Midbrain (tissue), 1 donor: Measurements from ENCODE around the gene AKR1C3.
"Not testable (repeated sequence)": the region's sequence is repeated elsewhere in the genome, so short reads cannot be mapped to it uniquely, and the experiment has no call there.

Experiments used
- DNase-seq: peaks from one replicate; lab custom pipeline; 2025; lab: John Stamatoyannopoulos, UW

The AKR1C3 gene

DNA sequence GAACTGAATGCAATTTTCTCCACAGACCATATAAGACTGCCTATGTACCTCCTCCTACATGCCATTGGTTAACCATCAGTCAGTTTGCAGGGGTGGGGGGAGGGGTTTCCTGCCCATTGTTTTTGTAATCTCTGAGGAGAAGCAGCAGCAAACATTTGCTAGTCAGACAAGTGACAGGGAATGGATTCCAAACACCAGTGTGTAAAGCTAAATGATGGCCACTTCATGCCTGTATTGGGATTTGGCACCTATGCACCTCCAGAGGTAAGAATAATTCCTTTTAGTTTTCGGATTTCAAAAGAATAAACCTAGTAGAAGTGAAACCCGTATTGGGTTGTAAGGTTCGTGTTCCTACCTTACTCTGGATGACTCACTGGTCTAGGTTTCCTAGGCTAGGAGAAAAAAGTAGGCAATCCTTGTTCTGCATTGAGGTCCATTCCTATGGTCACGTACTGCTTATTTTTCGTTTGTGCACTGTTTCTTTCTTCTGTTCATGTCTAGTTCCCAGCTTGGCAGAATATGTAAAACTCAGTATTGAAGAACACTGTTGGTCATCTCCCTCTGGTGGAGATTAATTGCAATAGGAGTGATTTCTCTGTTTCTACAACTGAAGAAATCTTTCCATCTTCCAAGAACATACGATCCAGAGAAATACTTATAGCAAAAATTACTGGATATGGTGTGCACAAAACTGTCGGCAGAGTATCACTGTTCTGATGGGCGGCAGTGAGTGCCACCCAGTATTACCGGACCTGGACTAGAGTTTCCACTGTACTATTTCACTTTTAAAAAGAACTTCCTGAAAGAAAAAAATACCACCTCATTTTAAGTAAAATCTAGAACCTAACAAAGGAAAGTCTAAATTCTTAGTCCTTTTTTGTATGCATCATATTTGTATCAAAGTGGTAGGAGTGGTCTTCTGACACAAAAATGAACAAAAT lies at the start of gene AKR1C3:
AKR1C3 (plus strand) TSS at position 150 of the 941 bp plus-strand sequence; CDS start at position 181, 31 bp downstream.
- DNase-seq = peak; percentile 18

DNA sequence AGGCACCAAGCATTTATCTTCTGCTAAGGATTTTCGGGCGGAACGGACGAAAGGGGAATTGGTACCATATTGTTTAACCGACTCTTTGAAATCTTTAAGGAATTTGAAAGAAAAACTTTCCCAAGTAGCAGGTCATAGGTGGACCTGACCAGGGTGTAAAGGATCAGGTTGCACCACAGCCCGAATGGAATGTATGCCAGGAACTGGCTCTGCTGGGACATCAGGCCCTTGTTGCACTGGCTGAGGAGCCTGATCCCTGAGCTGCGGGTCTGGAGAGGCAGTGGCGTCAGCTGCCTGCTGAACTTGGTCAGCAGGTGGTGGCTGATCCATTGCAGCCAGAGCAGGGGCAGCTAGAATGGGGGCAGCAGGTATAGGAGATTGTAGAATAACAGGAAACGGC lies 49.1 kb upstream of the AKR1C3 start:
- DNase-seq = no peak

- no peak for DNase-seq
Measured at GRCh38 chr10:5046410-5046809, 47.8 kb upstream of the AKR1C3 start.

DNA sequence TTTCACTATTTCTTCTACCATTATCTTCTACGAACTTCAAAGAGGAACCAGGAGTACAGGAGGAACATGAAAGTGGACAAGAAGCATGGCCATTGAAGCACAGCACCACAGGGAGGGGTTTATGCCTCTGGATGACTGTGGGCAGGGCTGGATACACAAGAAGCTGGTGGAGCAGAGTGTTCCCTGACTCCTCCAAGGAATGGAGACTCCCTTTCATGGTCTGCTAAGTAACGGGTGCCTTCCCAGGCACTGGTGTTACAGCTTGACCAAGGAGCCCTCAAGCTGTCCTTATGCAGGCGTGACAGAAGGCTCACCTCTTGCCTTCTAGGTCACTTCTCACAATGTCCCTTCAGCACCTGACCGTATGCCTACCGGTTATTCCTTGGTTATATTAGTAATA lies 47.2 kb upstream of the AKR1C3 start:
- DNase-seq = not testable (repeated sequence)

GRCh38 chr10:5047912-5048628 lies 46.1 kb upstream of the AKR1C3 start:
- no peak for DNase-seq

DNA sequence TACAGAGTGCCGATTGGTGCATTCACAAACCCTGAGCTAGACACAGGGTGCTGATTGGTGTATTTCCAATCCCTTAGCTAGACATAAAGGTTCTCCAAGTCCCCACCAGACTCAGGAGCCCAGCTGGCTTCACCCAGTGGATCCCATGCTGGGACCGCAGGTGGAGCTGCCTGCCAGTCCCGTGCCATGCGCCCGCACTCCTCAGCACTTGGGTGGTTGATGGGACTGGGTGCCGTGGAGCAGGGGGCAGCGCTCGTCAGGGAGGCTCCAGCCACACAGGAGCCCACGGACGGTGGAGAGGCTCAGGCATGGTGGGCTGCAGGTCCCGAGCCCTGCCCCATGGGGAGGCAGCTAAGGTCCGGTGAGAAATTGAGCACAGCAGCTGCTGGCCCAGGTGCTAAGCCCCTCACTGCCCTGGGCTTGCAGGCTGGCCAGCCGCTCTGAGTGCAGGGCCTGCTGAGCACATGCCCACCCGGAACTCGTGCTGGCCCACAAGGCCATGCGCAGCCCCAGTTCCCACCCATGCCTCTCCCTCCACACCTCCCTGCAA lies 41.2 kb upstream of the AKR1C3 start:
- not testable (repeated sequence) for DNase-seq

DNA sequence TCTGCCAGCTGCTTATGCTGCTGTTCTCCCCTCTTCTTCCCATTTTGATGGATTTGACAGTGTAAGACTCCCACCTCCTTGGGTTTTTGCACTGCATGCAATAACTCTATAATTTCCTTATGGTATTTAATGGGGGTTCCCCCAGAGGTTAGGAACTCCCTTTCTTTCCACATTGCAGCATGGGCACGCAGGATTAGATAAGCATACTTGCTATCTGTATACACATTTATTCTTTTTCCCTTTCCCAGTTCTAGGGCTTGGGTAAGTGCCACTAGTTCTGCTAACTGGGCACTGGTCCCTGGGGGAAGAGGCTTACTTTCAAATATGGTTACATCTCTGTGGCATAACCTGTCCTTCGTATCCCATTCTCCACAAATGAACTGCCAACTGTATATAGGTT lies 39.4 kb upstream of the AKR1C3 start:
- not testable (repeated sequence) for DNase-seq

- DNase-seq = not testable (repeated sequence)
Measured at GRCh38 chr10:5059267-5059666, 34.9 kb upstream of the AKR1C3 start.

GRCh38 chr10:5060791-5061190 lies 33.4 kb upstream of the AKR1C3 start:
- DNase-seq = not testable (repeated sequence)

- DNase-seq = no peak
Measured at GRCh38 chr10:5064656-5065055, 29.6 kb upstream of the AKR1C3 start.

DNA sequence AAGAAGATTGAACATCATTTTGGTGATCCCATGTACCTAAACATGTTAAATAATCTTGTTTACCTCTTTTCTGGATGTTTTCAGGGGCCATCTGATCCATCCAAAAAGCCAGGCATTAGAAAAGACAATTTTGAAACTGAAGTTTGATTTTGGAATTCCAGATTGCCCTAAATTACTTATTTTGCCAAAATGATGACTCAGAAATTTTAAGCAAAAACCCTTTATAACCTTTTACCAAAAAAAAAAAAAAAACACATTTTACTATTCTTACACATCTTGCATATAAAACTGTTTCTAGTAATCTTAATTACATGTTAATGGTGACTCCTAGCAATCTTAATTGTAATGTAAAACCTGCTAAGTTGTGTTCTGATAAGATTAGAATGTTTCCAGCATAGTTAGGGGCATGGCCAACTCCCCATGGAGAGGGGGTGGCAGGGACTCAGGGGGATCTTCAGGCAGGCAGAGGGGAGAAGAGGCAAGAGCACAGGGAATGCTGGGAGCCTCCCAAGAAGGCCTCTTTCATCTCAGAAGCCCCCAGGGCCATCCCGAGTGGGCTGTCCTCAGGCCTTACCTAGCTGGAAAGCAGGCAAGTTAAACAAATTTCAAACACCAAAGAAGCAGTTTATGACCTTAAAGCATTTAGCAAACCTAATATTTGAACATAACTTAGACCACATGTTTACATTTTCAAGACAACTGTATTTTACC lies 25.8 kb upstream of the AKR1C3 start:
- no peak for DNase-seq

- no peak for DNase-seq
Measured at GRCh38 chr10:5070648-5071410, 23.4 kb upstream of the AKR1C3 start.

- peak; percentile 66 for DNase-seq
Measured at GRCh38 chr10:5071411-5072198, 22.6 kb upstream of the AKR1C3 start.

- no peak for DNase-seq
Measured at GRCh38 chr10:5073659-5074058, 20.6 kb upstream of the AKR1C3 start.

- DNase-seq = no peak
Measured at GRCh38 chr10:5076615-5077014, 17.6 kb upstream of the AKR1C3 start.

DNA sequence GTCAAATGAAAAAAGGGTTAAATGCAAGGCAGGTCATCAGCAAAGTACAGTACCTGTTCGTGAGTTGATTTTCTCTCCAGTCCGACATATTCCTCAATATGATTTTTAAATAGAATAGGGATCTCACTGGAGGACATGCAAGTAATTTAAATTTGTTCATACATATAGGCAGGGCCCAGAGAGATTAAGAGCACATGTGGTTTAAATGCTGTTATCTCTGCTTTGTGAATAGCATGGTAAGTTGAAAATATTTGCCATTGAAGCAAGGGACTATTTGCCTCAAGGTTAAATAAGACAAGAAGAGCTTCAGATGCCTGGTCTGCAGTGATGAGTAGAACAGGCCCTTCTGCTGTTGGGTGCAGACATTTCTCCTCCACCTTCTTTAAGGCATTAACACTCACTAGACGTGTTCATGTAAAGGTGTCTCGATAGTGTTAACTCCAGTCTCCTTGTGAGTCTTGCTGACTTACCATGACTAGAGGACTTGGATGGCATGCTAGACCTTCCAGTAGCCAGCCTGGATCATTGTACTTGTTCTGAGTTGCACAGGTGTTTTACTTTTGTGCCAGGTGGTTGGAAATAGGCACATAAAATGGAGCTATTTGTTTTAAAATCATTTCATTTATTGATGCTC lies 15.6 kb upstream of the AKR1C3 start:
- no peak for DNase-seq

- no peak for DNase-seq
Measured at GRCh38 chr10:5079306-5079830, 14.8 kb upstream of the AKR1C3 start.

- no peak for DNase-seq
Measured at GRCh38 chr10:5079836-5080235, 14.4 kb upstream of the AKR1C3 start.

DNA sequence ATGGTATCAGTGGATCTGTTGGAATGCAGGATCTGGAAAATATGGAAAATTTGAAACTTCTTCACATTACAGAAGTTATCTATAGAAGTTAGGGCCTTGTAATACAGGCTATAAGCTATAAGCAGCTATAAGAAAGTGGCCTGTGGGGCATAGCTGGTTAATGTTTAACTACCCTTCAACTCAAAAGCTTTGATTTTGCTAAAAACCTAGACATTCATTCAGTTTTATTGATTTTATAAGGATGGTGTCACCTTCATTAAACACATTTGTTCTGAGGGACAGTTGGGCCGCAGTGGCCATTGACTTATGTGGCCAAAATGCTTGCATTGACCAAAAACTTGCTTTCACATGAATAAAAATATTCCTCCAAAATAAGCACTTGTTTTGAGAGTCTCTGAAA lies 13.1 kb upstream of the AKR1C3 start:
- no peak for DNase-seq
